GM21381 (cell line): ENCODE results near the gene NYNRIN.
"Not testable (repeated sequence)": the region's sequence is repeated elsewhere in the genome, so short reads cannot be mapped to it uniquely, and the experiment has no call there.

Experiments
- ATAC-seq: cut with Tn5 transposase; IDR thresholded peaks from one replicate; pipeline ENCODE4 v1.9.1; 2021; ENCODE audit warnings: mild to moderate bottlenecking, moderate library complexity; ENCODE audit not compliant: unreplicated experiment

The NYNRIN gene

GRCh38 chr14:24369907-24370687, 28.7 kb upstream of the NYNRIN start:
- ATAC-seq = no peak

GRCh38 chr14:24370748-24371147, 28.1 kb upstream of the NYNRIN start:
- no peak for ATAC-seq

GRCh38 chr14:24371605-24372004, 27.2 kb upstream of the NYNRIN start:
- not testable (repeated sequence) for ATAC-seq

- no peak for ATAC-seq
Measured at GRCh38 chr14:24372701-24373416, 25.9 kb upstream of the NYNRIN start.

GRCh38 chr14:24376448-24377070, 22.2 kb upstream of the NYNRIN start:
- ATAC-seq = no peak

- no peak for ATAC-seq
Measured at GRCh38 chr14:24377126-24377525, 21.7 kb upstream of the NYNRIN start.

GRCh38 chr14:24377657-24378056, 21.1 kb upstream of the NYNRIN start:
- no peak for ATAC-seq

- no peak for ATAC-seq
Measured at GRCh38 chr14:24378327-24378726, 20.5 kb upstream of the NYNRIN start.

- no peak for ATAC-seq
Measured at GRCh38 chr14:24378981-24379906, 19.6 kb upstream of the NYNRIN start.

- ATAC-seq = no peak
Measured at GRCh38 chr14:24379907-24380730, 18.7 kb upstream of the NYNRIN start.

GRCh38 chr14:24381363-24382063, 17.3 kb upstream of the NYNRIN start:
- ATAC-seq = no peak

- no peak for ATAC-seq
Measured at GRCh38 chr14:24382064-24382371, 16.8 kb upstream of the NYNRIN start.

- ATAC-seq = no peak
Measured at GRCh38 chr14:24384169-24384568, 14.6 kb upstream of the NYNRIN start.

GRCh38 chr14:24385524-24385923, 13.3 kb upstream of the NYNRIN start:
- no peak for ATAC-seq

- ATAC-seq = no peak
Measured at GRCh38 chr14:24387009-24387345, 11.8 kb upstream of the NYNRIN start.

GRCh38 chr14:24387579-24387978, 11.2 kb upstream of the NYNRIN start:
- ATAC-seq = not testable (repeated sequence)

- no peak for ATAC-seq
Measured at GRCh38 chr14:24388474-24389179, 10.2 kb upstream of the NYNRIN start.

GRCh38 chr14:24389226-24389848, 9.5 kb upstream of the NYNRIN start:
- ATAC-seq = no peak
